Lung microvascular endothelial cell (primary cell): ENCODE results near the gene OPTN. TPM values are rescaled to one million over a fixed set of nuclear protein-coding genes. Genes with fewer than 3 reads are reported as not detected.
"Not testable (repeated sequence)": the region's sequence is repeated elsewhere in the genome, so short reads cannot be mapped to it uniquely, and the experiment has no call there.

ENCODE experiments used
- DNase-seq, 2 donors: peaks; one replicate each; pipeline versions ENCODE4 v3.0.0 to v3.0.0-alpha.2; 2010; ENCODE audit warnings: low read depth in 2 of 2
- total RNA-seq: library from RNA; depleted of rRNA; stranded (reverse); fragments of >200 nt; gene quantifications from 2 replicates; pipeline ENCODE4 v1.2.1, GENCODE V29; 2014

The OPTN gene
- total RNA-seq, result 70.8 and 105 TPM in 2 replicates

GRCh38 chr10:13099666-13100348, at the start of gene OPTN:
Gene OPTN (plus strand): TSS chr10:13100163. CDS start chr10:13109123, 8,960 bp downstream.
- peak; percentile 86 for DNase-seq

DNA sequence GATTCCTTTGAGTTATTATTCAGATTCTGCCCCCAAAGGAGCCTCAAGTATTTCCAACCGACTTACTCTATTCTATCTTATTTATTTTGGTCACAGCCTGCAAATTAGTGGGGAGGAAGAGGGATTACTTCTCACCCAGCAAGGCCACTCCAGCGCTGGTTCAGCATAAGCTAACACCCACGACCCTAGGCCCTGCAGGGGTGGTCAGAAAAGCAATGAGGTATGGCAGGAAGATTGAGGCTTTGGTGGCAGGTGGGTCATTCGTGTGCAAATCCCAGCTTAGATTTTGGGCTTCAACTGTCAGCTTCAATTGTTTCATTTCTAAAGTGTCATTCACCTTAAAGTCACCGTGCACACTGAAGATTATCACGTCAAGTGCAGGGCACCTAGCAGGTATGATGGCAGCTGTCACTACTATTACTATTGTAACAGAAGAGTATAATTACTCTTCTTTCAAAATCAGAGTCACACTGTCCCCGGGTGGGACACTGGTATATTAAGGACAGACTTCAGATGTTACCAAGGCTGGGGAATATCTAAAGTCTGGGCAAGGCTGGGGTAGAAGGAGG, 48.8 kb upstream of the OPTN start:
- no peak for DNase-seq

- DNase-seq, result not testable (repeated sequence)
These were observed 46.8 kb upstream of the OPTN start for GRCh38 chr10:13053208-13053607.

DNA sequence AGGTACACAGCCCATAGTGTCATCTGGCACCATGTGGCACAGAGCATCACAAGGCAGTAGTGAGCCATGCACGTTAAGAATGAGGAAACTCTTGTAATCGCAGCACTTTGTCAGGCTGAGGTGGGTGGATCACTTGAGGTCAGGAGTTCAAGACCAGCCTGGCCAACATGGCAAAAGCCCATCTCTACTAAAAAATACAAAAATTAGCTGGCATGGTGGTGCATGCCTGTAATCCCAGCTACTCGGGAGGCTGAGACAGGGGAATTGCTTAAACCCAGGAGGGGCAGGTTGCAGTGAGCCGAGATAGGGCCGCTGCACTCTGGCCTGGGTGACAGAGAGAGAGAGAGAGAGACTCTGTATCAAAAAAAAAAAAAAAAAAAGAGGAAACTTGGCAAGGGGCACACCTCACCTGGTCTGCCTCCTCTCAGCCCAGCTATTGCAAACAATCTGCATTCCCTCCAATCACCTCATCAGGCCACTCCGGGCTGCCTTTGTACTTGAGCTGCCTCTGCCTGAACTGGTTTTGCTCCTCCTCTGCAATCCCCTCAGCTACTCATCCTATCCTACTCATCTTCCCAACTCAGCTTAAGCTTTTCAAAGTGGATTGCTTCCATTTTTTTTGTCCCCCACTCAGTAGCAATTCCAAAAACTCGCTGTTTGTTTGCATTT, 46.0 kb upstream of the OPTN start:
- no peak for DNase-seq

GRCh38 chr10:13054844-13055243, 45.1 kb upstream of the OPTN start:
- DNase-seq, result no peak

DNA sequence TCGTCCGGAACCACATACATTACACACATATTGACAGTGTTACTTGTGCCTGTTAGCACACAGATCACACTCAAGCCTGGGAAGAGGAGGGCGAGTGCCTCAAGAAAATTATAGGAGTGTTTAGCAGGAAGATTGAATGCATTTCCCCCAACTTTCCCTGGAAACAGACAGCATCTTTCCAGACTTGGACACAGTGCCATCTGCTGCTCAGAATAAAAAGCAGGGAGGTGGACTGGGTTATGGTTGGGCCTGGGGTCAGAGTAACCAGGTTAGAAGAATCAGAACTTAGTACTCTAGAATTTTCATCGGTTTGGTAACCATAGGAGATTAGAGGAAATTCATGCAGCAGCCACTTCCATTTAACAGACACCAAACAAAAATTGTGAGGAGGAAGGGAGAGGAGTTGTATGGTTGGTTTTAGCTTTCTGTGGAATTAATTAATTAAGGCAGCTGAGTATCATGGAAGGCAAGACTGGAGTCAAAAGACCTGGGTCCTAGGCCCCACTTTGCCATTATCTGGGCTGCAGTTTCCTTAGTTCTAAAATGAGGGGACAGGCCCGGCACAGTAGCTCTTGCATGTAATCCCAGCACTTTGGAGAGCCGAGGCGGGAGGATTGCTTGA, 43.4 kb upstream of the OPTN start:
- DNase-seq, result peak in 1 of 2 donors; percentile 22

GRCh38 chr10:13062803-13063202, 37.2 kb upstream of the OPTN start:
- DNase-seq, result no peak

DNA sequence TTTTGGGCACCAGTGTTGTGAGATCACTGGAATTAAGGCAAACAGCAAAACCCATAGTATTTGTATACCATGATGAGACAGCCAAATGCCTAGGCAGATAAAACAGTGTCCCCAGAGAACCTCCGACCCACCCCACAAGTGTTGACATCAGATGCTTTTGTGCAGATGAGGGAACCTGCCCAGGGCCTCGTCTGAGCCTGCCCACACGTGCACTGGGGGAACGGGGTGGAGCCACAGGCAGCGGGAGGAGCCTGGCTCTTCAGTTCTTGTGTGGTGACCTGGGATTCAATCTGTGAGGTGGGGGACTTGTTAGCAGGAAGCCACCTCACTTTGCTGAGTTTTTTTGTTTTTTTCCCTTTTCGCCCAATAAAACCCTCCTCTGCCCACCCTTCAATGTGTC, 33.4 kb upstream of the OPTN start:
- no peak for DNase-seq

GRCh38 chr10:13067431-13067830, 32.5 kb upstream of the OPTN start:
- no peak for DNase-seq

DNA sequence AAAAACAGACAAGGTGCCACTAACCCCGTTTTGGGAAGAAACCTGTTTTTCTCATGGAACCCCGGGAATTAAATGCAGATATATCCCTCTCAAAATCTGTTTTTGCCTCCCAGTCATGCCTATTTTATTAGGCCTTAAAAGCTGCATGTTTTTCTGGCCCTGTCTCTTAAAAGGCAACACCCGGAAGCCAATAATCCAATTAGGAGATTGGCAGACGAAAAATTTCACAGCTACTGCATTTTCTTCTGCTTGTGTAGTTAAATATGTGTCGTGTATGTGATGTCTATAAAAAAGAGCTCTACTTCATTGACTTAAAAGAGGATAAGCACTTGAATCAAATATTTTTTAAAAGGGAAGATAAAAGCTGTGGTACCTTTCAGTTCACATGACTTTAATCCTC, 31.9 kb upstream of the OPTN start:
- no peak for DNase-seq

DNA sequence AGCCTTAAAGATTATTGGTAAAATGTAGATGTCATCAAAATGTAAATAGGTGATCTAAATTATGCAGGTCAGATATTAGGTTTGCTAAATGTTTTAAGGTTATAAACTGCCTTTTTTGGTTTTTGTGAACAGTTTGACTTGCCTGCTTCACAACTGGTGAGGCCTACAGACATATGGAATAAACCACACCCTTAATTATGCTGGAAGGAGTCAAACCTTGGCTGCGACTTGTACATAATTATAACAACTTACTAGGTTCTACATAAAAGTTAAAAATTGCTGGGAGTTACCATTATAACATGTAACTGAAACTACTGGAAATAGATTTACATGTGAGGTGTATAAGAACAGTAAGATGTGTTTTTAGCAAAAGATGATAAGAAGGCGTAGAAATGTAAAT, 31.5 kb upstream of the OPTN start:
- no peak for DNase-seq

- DNase-seq, result no peak
These were observed 27.6 kb upstream of the OPTN start for GRCh38 chr10:13072339-13072738.

GRCh38 chr10:13074563-13075451, 25.2 kb upstream of the OPTN start:
- peak; percentile 72 to 77 for DNase-seq

GRCh38 chr10:13078912-13079775, 20.8 kb upstream of the OPTN start:
- no peak for DNase-seq

- no peak for DNase-seq
These were observed 20.2 kb upstream of the OPTN start for GRCh38 chr10:13079776-13080050.

DNA sequence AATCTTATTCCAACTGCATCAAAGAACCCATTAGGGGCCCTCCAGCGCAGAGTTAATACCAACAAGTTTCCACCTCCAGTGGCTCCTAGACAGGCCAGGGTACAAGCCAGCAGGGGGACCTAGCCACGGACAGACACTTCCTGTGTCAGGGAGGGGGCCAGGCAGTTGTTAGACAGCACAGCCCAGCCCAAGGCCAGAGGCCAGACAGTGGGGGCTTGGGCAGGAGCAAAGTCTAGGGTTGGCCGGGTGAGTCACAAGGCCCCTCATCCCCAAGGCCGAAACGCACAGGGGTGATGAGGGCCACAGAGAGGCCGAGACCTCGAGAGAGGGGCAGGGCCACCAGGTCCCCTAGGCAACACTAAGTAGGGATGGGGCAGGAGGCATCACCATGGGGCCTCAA, 19.3 kb upstream of the OPTN start:
- DNase-seq, result no peak

DNA sequence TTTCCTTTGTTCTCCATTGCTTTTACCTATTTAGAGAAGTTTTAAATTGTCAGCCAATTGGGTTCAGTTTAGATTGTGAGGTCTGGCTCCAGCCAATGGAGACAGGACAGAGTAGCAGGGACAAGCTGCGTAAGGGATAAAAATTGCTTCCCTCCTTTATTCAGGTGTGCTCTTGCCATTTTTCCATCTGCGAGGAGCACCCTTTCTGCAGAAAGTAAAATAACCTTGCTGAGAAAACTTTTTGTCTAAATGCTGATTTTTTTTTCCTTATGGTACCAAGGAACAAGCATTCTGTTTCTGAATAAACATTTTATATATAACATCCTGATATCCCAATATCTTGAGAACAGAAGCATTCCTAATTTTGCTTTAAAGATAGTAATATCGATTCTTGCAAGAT, 16.3 kb upstream of the OPTN start:
- not testable (repeated sequence) for DNase-seq

DNA sequence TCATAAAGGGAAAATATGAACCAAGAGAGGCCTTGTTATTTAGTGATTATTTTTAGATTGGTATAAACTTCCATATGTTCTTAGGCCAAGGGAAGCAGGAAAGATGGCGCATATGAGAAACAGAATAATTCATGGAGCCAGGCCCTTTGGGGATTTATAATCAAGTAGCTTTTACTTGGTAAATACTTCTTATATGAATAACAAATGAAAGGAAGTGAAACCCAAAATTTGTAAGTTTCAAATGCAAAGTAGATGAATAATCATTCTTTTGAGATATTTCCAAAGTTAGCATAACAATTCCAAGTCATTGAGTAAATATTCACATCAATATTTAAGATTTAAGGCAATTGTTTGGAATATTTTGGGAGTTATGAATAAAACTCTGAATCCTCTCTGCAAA, 13.9 kb upstream of the OPTN start:
- no peak for DNase-seq

GRCh38 chr10:13087601-13087985, 12.4 kb upstream of the OPTN start:
- no peak for DNase-seq

DNA sequence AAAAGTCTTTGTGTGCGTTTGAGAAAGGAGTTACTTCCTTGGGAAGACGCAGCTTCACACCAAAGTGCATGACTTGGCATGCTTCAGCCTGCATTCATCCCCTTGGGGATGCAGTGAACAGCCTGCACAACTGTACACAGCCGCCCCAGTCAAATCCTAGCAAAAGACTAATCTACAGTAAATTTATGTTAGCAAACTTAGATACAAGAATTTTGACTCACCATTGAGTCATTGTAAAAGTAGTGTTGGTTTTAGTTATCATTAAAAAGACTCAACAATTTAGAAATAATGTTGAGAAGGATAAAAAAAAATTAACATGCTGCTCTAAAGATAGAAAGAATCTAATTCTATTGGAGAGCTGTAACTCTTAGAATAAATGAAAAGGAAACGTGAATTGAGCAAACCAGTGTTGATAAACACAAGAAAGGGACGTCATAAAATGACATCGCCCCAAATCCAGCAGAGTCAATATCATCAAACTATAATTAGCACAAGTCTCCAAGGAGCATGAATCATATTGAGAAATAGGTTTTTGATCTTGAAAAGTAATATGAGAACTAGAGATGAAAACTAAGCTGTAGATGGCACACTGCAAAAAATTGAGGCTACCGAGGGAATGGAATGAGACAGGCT, 11.9 kb upstream of the OPTN start:
- DNase-seq, result peak in 1 of 2 donors; percentile 34
